Activated T-helper 17 cell treated with anti-CD3 and anti-CD28 coated beads, Interleukin-2, amount 50 U/mL, for 72 hours (primary cell): ENCODE measurements around the gene GATAD1. TPM values are rescaled to one million over a fixed set of nuclear protein-coding genes. Genes with fewer than 3 reads are reported as not detected.
A peak's percentile ranks its signal among the peaks of the same experiment; 100 is the strongest.
"Not testable (repeated sequence)": the region's sequence is repeated elsewhere in the genome, so short reads cannot be mapped to it uniquely, and the experiment has no call there.

Experiments used
- ATAC-seq: fragments of 150-1000 bp; cut with Tn5 transposase; replicated peaks from 2 replicates; pipeline ENCODE4 v1.10.0; 2021; ENCODE audit warnings: mild to moderate bottlenecking, moderate library complexity
- H3K27ac Mint-ChIP-seq: one replicate; pipeline ENCODE4 v1.8.0; 2022; ENCODE audit warnings: mixed read lengths
- H3K27me3 Mint-ChIP-seq: one replicate; pipeline ENCODE4 v1.8.0; 2022; ENCODE audit warnings: mixed read lengths
- H3K36me3 Mint-ChIP-seq: one replicate; pipeline ENCODE4 v1.8.0; 2022; ENCODE audit warnings: low read depth, mild to moderate bottlenecking, mixed read lengths
- H3K4me1 Mint-ChIP-seq: one replicate; pipeline ENCODE4 v1.8.0; 2022; ENCODE audit warnings: mixed read lengths
- H3K4me3 Mint-ChIP-seq: one replicate; pipeline ENCODE4 v1.8.0; 2022; ENCODE audit warnings: mild to moderate bottlenecking, mixed read lengths
- H3K9me3 Mint-ChIP-seq: one replicate; pipeline ENCODE4 v1.8.0; 2022; ENCODE audit warnings: mixed read lengths
- total RNA-seq, 2 donors: library from RNA; stranded (reverse); gene quantifications; one replicate each; pipeline ENCODE4 v1.2.3, GENCODE V29; 2022

GATAD1 gene, protein sequence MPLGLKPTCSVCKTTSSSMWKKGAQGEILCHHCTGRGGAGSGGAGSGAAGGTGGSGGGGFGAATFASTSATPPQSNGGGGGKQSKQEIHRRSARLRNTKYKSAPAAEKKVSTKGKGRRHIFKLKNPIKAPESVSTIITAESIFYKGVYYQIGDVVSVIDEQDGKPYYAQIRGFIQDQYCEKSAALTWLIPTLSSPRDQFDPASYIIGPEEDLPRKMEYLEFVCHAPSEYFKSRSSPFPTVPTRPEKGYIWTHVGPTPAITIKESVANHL
- 10 to 100 TPM; 16.1 to 24.3 TPM for total RNA-seq

DNA sequence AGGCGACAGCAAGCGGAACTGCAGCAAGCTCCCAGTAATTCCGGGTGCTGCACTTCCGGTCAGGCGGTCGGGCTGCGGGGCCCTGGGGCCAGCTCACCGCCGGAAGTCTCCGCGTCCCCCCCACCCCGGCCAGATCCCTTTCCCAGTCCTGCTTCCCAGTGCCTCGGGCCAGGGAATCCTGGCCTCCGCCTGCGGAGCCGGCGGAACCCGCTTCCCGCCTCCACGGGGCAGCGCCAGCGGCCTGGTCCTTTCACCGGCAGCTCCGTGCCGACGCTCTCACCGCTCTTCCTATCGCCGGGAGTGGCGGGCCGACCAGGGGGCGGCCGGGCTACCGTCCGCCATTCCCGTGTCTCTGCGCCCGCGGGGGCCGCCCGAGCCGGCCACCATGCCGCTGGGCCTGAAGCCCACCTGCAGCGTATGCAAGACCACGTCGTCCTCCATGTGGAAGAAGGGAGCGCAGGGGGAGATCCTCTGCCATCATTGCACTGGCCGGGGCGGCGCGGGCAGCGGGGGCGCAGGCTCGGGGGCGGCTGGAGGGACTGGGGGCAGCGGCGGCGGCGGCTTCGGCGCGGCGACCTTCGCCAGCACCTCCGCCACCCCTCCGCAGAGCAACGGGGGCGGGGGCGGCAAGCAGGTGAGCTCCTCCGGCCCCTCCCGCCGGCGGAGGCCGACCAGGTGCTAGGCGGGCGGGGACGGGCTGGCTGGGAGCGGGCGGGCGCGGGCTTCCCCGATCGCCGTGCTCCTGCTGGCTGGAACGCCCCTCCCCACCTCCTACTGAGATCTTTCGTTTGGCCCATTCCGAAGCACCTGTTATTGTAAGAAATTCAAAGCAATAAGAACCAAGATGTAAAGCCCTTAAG, at the start of gene GATAD1:
TSS of gene GATAD1 (plus strand) at position 138 of the 860 bp plus-strand sequence. CDS start at position 386, 248 bp downstream.
- ATAC-seq = peak; percentile 88
- Mint-ChIP-seq H3K27ac (peak within 1 kb of the TSS; percentile 90), H3K27me3 (no peaks in the 10 kb centered on the region), H3K4me3 (peak within 1 kb of the TSS; percentile 89), H3K4me1 (no peaks in the 10 kb centered on the region), H3K9me3 (no peaks in the 10 kb centered on the region), H3K36me3 (peaks cover 37% of the 10 kb centered on the region)

DNA sequence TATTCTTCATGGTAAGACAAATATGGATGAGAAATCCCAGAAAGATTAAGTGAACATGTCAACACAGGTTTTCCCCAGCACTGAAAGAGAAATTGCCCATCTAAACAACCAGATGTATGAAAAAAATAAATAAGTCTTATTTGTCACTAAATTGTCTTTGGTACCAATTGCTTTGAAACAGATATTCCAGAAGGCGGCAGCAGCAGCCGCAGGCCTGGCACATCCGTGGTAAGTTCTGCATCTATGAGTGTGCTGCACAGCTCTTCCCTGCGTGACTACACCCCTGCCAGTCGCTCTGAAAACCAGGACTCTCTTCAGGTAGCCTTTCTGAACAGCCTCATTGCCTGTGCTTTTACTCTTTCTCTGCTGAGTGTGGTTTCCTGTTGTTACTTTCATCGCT, 49.7 kb upstream of the GATAD1 start:
- Mint-ChIP-seq H3K36me3 (peaks cover 51% of the 10 kb centered on the region), H3K4me3 (no peak overlapping the region), H3K27me3 (no peaks in the 10 kb centered on the region), H3K4me1 (no peaks in the 10 kb centered on the region), H3K27ac (no peak overlapping the region), H3K9me3 (no peaks in the 10 kb centered on the region)
- no peak for ATAC-seq

DNA sequence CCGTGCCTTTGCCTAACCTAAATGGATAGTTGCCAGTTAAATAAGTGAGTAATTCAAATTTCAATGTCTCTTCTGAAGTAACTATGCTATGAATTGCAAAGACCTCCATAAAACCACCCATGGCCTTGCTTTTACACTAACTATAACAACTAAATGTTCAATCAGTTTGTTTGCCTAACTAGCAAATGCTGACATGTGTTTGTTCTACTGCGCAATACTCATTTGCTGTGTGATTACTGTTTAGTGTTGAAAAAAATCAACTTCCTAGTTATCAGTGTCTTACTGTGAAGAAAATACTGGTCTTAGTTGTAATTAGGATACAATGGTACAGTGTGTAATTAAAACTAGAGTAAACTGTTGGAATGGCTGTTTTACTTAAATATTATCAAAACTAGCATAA, 47.3 kb upstream of the GATAD1 start:
- Mint-ChIP-seq H3K4me1 (peaks cover 12% of the 10 kb centered on the region), H3K4me3 (no peak overlapping the region), H3K36me3 (peaks cover 50% of the 10 kb centered on the region), H3K9me3 (no peaks in the 10 kb centered on the region), H3K27ac (no peak overlapping the region), H3K27me3 (no peaks in the 10 kb centered on the region)
- ATAC-seq = no peak

DNA sequence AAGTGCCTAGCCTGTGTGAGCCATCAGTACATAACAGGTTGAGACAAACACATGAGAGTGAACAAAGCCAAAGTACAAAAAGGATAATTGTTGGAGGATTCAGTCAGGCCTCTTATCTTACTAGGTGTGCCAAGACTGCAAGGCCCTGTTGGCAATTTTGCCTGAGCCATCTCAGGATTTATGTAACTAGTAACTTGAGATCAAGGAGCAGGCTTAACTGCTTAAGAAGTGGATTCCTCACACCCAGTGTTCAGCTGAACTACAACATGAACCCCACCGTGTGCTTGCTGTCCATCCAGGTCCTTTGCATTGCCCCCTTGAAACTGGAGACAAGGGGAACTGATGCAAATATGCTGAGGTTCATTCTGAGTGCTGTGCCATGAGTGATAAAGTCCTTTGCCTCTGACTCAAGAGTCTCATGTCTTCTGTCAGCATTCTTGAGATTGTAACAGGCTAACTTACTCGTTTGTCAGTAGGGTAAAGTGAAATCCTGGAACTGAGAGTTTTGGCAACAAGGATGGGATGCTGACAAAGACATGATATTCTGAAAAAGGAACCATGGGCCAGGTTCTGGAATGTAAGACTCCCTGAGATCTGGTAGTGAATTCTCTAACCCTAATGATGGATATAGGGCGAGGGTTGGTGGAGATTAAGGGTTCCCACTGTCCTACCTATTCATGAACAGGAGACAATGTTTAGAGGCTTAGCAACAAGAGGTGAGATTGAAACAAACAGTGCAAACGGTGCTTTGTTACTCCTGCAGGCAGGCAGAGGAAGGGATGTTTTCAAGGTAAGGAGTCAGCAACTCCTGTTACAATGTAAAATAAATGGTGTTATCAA, 44.1 kb upstream of the GATAD1 start:
- no peaks in the 10 kb centered on the region for H3K9me3 Mint-ChIP-seq
- peak; percentile 39 for ATAC-seq
- peaks cover 12% of the 10 kb centered on the region for H3K4me1 Mint-ChIP-seq
- H3K27ac Mint-ChIP-seq = peak overlapping the region; percentile 7
- no peaks in the 10 kb centered on the region for H3K27me3 Mint-ChIP-seq
- H3K36me3 Mint-ChIP-seq = peaks cover 23% of the 10 kb centered on the region
- no peak overlapping the region for H3K4me3 Mint-ChIP-seq

DNA sequence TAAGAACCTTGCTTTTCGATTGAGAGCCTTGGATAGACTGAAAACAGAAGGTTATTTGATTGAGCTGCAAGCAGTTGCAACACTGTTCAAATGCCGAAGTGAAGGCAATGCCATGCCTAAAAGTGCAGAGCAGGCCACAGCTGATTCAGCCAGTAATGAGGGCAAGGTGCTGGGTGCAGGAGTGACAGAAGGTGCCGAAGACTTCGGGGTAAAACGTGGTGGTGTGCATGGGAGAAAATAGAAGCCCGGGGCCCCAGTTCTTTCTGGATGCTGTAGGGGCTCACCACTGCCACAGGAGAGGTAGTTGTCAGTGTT, 43.6 kb upstream of the GATAD1 start:
- Mint-ChIP-seq H3K27ac (peak overlapping the region; percentile 7), H3K4me3 (no peak overlapping the region), H3K4me1 (peaks cover 12% of the 10 kb centered on the region), H3K9me3 (no peaks in the 10 kb centered on the region), H3K27me3 (no peaks in the 10 kb centered on the region), H3K36me3 (peaks cover 17% of the 10 kb centered on the region)
- ATAC-seq = no peak

DNA sequence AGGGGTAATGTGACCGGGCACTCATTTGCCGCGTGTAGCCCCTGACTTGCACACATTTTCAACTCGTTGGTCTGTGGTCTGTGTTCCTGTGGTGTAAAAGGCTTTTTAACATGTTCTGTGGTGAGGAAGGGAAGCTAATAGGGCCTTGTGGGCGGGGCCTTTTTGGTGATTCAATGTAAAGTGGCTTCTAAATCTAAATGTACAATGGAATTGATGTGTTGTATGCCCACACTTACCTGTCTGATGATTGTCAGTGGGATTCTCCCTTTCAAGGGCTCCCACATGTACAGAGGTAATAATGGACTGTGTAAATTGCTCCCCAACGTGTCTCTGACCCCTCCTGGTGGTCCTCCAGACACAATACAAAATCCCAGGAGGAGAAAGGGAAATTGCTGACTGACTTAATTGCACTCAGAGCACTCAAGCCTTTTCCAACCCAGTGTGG, 43.1 kb upstream of the GATAD1 start:
- peaks cover 12% of the 10 kb centered on the region for H3K36me3 Mint-ChIP-seq
- no peak overlapping the region for H3K27ac Mint-ChIP-seq
- H3K4me3 Mint-ChIP-seq = no peak overlapping the region
- ATAC-seq = peak; percentile 76
- H3K27me3 Mint-ChIP-seq = no peaks in the 10 kb centered on the region
- H3K9me3 Mint-ChIP-seq = no peaks in the 10 kb centered on the region
- H3K4me1 Mint-ChIP-seq = peaks cover 12% of the 10 kb centered on the region

DNA sequence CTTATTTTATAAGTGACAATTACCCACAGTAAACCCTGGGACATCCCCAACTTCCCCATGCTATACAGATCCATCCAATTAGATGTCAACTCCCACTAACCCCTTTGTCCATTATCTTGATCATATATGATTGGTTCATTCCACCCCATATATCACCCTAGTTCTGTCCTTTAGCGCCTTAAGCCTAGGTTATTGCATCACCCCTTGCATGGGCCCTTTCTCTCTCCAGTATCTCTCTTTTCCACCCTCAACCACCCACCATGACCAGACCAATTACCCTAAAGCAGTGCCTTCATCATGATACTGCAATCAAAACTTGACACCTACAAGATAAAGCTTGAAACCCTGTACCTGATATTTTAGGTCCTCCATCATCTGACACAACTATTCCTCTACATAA, 37.9 kb upstream of the GATAD1 start:
- H3K9me3 Mint-ChIP-seq = no peaks in the 10 kb centered on the region
- H3K27ac Mint-ChIP-seq = no peak overlapping the region
- peaks cover under 1% of the 10 kb centered on the region for H3K4me1 Mint-ChIP-seq
- no peak overlapping the region for H3K4me3 Mint-ChIP-seq
- peaks cover 6% of the 10 kb centered on the region for H3K27me3 Mint-ChIP-seq
- ATAC-seq = no peak
- no peaks in the 10 kb centered on the region for H3K36me3 Mint-ChIP-seq

DNA sequence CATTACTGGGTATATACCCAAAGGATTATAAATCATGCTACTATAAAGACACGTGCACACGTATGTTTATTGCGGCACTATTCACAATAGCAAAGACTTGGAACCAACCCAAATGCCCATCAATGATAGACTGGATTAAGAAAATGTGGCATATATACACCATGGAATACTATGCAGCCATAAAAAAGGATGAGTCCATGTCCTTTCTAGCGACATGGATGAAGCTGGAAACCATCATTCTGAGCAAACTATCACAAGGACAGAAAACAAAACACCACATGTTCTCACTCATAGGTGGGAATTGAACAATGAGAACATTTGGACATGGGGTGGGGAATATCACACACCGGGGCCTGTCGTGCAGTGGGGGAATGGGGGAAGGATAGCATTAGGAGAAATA, 37.1 kb upstream of the GATAD1 start:
- H3K4me3 Mint-ChIP-seq, H3K27ac Mint-ChIP-seq, H3K27me3 Mint-ChIP-seq, H3K4me1 Mint-ChIP-seq, ATAC-seq, H3K36me3 Mint-ChIP-seq, H3K9me3 Mint-ChIP-seq: not testable (repeated sequence)

DNA sequence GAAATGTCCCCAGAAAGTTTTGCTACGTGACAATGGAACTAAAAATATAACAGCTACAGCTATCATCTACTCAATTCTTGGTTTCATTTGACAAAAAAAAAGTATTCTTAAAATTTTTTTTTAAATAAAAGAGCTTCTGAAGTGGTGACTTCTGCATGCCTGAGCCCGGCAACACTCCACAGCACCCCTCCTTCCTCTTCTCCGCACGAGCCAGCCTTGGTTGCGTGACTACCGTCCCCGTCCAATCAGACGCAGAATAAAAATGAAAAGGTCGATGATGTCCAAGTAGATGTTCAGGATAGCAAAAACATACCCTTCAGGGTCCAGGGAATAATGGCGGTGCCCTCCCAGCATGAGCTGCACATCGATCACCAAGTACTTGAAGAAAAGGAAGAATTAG, 34.5 kb upstream of the GATAD1 start:
- ATAC-seq = no peak
- H3K4me1 Mint-ChIP-seq = no peaks in the 10 kb centered on the region
- H3K27ac Mint-ChIP-seq = no peak overlapping the region
- H3K4me3 Mint-ChIP-seq = no peak overlapping the region
- H3K36me3 Mint-ChIP-seq = no peaks in the 10 kb centered on the region
- no peaks in the 10 kb centered on the region for H3K9me3 Mint-ChIP-seq
- H3K27me3 Mint-ChIP-seq = peaks cover 6% of the 10 kb centered on the region

DNA sequence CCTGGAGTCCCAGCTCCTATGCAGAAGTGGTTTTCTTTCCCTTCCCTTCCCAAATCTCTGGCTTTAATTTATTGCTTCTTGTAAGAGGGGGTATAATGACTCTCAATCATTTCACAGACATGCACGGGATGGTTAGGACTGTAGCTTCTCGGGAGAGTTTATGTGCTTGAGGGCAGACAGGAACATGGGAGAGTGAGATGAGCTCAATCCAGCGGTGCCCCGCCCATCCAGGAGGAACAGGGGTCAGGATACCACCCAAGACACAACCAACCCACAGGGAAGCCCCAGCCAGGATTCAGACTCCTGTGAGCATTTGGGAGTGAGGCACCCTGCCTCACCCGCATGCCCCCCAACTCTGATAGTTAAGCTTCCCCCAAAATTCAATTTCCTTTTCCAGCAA, 33.7 kb upstream of the GATAD1 start:
- Mint-ChIP-seq H3K27me3 (peaks cover 6% of the 10 kb centered on the region), H3K4me3 (no peak overlapping the region), H3K36me3 (no peaks in the 10 kb centered on the region), H3K9me3 (no peaks in the 10 kb centered on the region), H3K4me1 (no peaks in the 10 kb centered on the region), H3K27ac (no peak overlapping the region)
- ATAC-seq = no peak

DNA sequence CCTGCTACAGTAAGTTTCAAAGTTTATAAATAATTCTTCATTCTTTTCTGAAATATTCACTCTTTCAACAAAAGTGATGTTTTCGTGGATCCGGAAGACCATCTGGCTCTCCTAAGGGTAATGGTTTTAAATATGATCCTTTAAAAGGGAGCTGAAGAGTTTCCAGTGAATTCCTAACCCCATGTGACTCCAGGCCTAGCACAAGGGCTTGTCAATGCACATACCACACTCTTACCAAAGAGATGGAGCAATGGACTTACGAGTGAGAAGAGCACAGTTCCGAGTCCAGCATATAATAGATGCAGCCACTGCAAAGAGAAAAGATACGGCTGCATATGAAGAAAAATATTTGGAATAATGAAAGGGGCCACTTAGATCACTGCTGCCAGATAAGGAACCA, 32.1 kb upstream of the GATAD1 start:
- H3K27ac Mint-ChIP-seq = no peak overlapping the region
- no peaks in the 10 kb centered on the region for H3K36me3 Mint-ChIP-seq
- H3K4me1 Mint-ChIP-seq = no peaks in the 10 kb centered on the region
- no peak overlapping the region for H3K4me3 Mint-ChIP-seq
- ATAC-seq = no peak
- no peaks in the 10 kb centered on the region for H3K9me3 Mint-ChIP-seq
- H3K27me3 Mint-ChIP-seq = peaks cover 3% of the 10 kb centered on the region

DNA sequence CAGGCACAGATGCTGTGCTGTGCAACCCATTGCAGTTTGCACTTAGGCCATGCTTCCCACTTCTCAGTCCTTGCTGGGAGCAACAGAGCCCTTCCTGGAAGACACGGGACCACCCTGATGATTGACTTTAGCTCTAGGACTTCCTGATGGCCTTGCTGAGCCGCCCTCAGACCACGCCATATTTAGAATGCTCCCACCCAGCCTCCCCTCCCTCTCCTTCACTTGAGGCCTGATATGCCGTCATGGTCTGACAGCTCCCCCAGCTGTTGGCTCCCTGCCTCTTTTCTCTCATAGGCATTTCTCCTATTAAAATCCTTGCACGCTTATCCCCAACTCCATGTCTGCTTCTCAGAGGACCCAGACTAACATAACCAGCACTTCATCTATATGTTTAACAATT, 29.4 kb upstream of the GATAD1 start:
- peaks cover 1% of the 10 kb centered on the region for H3K27me3 Mint-ChIP-seq

DNA sequence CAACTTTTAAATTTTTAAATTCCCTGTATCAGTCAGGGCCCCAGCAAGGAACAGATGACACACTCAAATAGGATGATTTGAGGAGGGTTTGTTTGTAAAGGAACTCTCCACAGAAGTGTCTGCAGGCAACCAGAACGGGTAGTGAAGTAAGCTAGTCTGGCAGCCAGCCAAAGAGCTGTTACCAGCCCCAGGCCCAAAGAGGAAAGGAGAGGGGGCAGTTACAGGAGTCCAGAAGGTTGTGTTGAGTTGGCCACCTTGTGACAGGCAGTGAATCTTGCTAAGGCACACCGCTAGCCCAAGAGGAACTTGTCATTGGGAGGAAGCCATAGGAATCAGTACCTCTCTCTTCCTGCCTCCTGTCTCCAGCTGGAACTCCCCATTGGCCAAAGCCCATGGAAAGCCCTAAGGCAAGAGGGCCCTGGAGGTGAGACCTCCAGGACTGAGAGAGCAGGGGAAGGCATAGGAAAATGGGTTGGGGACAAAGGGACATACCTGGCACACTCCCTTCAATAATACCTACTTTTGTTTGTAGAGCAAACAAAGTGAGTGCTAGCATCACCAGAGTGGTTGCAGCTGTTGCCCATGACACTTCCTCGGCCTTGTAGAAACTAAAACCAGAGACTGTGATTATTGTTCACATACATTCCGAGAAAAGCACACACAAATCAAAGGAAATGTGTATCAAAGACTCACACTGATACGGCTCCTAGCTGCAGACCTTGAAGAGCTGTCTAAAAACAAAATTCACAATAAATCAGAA, 25.4 kb upstream of the GATAD1 start:
- peaks cover 9% of the 10 kb centered on the region for H3K4me1 Mint-ChIP-seq
- H3K27me3 Mint-ChIP-seq = peaks cover 8% of the 10 kb centered on the region
- H3K36me3 Mint-ChIP-seq = no peaks in the 10 kb centered on the region
- no peaks in the 10 kb centered on the region for H3K9me3 Mint-ChIP-seq
- H3K4me3 Mint-ChIP-seq = no peak overlapping the region
- no peak overlapping the region for H3K27ac Mint-ChIP-seq
- ATAC-seq = no peak

More for the DNA sequence above, 29.4 kb upstream of the GATAD1 start:
- ATAC-seq = no peak
- no peak overlapping the region for H3K4me3 Mint-ChIP-seq
- H3K4me1 Mint-ChIP-seq = no peaks in the 10 kb centered on the region
- H3K36me3 Mint-ChIP-seq = no peaks in the 10 kb centered on the region
- no peak overlapping the region for H3K27ac Mint-ChIP-seq
- H3K9me3 Mint-ChIP-seq = no peaks in the 10 kb centered on the region

DNA sequence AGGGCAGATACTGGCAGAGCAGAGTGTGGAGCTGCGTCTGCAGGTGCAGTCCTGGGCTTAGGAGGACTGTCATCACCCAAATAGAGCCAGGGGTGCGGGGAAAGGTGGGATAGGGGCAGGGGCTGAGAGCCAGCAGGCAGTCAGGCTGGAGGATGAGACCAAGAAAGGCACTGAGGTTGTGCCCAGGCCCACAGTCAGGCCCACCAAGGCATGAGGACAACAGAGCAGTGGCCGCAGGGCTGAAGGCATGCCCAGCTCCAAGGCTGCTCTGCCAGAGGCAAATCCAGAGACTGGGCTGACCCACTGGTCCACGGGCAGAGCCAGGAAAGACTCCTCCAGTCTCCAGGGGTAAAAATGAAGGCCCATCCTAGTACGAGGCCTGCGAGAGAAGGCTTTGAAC, 24.4 kb upstream of the GATAD1 start:
- H3K36me3 Mint-ChIP-seq = no peaks in the 10 kb centered on the region
- no peaks in the 10 kb centered on the region for H3K9me3 Mint-ChIP-seq
- no peak overlapping the region for H3K27ac Mint-ChIP-seq
- peaks cover 9% of the 10 kb centered on the region for H3K4me1 Mint-ChIP-seq
- no peak overlapping the region for H3K4me3 Mint-ChIP-seq
- ATAC-seq = no peak
- peaks cover 11% of the 10 kb centered on the region for H3K27me3 Mint-ChIP-seq
